ENCODE measurements around the gene UBE2H.

DNA sequence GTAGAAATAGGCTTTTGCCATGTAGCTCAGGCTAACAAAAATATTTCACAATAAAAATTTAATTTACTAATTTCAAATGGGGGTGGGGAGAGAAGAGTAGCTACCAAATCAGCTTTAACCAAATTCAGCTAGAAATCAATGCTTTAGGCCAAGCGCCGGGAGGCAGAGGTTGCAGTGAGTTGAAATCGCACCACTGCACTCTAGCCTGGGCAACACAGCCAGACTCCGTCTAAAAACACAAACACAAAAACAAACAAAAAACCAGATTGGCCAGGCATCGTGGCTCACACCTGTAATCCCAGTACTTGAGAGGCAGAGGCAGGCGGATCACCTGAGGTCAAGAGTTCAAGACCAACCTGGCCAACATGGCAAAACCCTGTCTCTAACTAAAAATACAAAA is 9.4 kb downstream of the UBE2H start:
- TF ChIP-seq, protein P1, sequence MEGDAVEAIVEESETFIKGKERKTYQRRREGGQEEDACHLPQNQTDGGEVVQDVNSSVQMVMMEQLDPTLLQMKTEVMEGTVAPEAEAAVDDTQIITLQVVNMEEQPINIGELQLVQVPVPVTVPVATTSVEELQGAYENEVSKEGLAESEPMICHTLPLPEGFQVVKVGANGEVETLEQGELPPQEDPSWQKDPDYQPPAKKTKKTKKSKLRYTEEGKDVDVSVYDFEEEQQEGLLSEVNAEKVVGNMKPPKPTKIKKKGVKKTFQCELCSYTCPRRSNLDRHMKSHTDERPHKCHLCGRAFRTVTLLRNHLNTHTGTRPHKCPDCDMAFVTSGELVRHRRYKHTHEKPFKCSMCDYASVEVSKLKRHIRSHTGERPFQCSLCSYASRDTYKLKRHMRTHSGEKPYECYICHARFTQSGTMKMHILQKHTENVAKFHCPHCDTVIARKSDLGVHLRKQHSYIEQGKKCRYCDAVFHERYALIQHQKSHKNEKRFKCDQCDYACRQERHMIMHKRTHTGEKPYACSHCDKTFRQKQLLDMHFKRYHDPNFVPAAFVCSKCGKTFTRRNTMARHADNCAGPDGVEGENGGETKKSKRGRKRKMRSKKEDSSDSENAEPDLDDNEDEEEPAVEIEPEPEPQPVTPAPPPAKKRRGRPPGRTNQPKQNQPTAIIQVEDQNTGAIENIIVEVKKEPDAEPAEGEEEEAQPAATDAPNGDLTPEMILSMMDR (optimal IDR thresholded peaks at IDR 0.05 in 1 of 3, IDR thresholded peaks at IDR 0.05 in 1 of 3, conservative IDR thresholded peaks at IDR 0.05 in 1 of 3; ENCODE audit: extremely low read depth in 1 of 3, insufficient read depth in 2 of 3, low read length in 3 of 3) = no peak
- TF ChIP-seq EZH2 (IDR thresholded peaks at IDR 0.05; ENCODE audit: low read length) = no peak
